Endothelial cell of umbilical vein (primary cell): ENCODE measurements around the gene MGAT5. TPM values are rescaled to one million over a fixed set of nuclear protein-coding genes. Genes with fewer than 3 reads are reported as not detected.

Experiments used
- BruUV-seq: library from RNA; stranded (reverse); fragments of 400-500 nt; replicated peaks from 2 replicates; lab custom pipeline; 2021; lab: Mats Ljungman, UMichigan
- CTCF ChIA-PET: fragments of 300-600, 350-600 bp; sonication (Branson Sonifier 250); formaldehyde crosslinking; loops from one replicate; lab custom pipeline; 2021; ENCODE audit warnings: antibody characterized with exemption, inconsistent platforms; lab: Charles Lee
- POLR2A ChIA-PET: fragments of 300-600, 350-600 bp; sonication (Branson Sonifier 250); formaldehyde crosslinking; loops from one replicate; lab custom pipeline; 2021; ENCODE audit warnings: antibody characterized with exemption, inconsistent platforms; lab: Charles Lee
- DNase-seq: peaks from one replicate; pipeline ENCODE4 v3.0.0-alpha.2; 2011; ENCODE audit warnings: low read depth, low spot score
- FAIRE-seq: peaks from 2 replicates; lab custom pipeline; 2011; peaks lifted over from hg19 to GRCh38; lab: Jason Lieb, UNC
- H2AFZ ChIP-seq: 2 replicates; pipeline ENCODE4 v1.6.0; 2012; ENCODE audit warnings: low read depth, low read length, control low read depth, inconsistent platforms
- H3K27ac ChIP-seq: 2 replicates; pipeline ENCODE4 v1.5.1; 2011; ENCODE audit warnings: low read depth, mild to moderate bottlenecking, control low read depth, low read length, moderate library complexity; ENCODE audit not compliant: insufficient read depth
- H3K27me3 ChIP-seq, 2 experiments: 2 replicates each; pipeline versions ENCODE4 v1.6.0 to v1.6.1; 2011; ENCODE audit warnings: low read length in 2 of 2, mixed read lengths in 1 of 2; ENCODE audit not compliant: control insufficient read depth in 2 of 2, insufficient read depth in 2 of 2
- H3K36me3 ChIP-seq, 2 experiments: 2 replicates in 1 of 2; 3 replicates in 1 of 2; pipeline ENCODE4 v1.5.1; 2011; ENCODE audit warnings: low read length in 2 of 2, mild to moderate bottlenecking in 1 of 2, moderate library complexity in 1 of 2; ENCODE audit not compliant: control insufficient read depth in 2 of 2, insufficient read depth in 2 of 2; ENCODE audit errors: extremely low read depth in 1 of 2
- H3K4me1 ChIP-seq: 3 replicates; pipeline ENCODE4 v1.5.1; 2011; ENCODE audit warnings: mild to moderate bottlenecking, low read length; ENCODE audit not compliant: control insufficient read depth, insufficient read depth; ENCODE audit errors: extremely low read depth
- H3K4me2 ChIP-seq: 2 replicates; pipeline ENCODE4 v1.6.1; 2011; ENCODE audit warnings: low read length, control low read depth, mixed read lengths; ENCODE audit not compliant: insufficient read depth
- H3K4me3 ChIP-seq, 3 experiments: fragments of 200-600 bp in 1 of 3; sonication (generic), shearing (Covaris generic) in 1 of 3; replicated peaks in 1 of 3; 2 replicates each; pipeline ENCODE4 v1.5.1; 2011 to 2016; ENCODE audit warnings: control low read depth in 3 of 3, low read length in 3 of 3, mild to moderate bottlenecking in 2 of 3, inconsistent platforms in 1 of 3, low read depth in 1 of 3, moderate library complexity in 1 of 3; ENCODE audit not compliant: insufficient read depth in 1 of 3
- H3K79me2 ChIP-seq: 2 replicates; pipeline ENCODE4 v1.6.0; 2012; ENCODE audit warnings: low read length, inconsistent platforms; ENCODE audit not compliant: control insufficient read depth, insufficient read depth
- H3K9ac ChIP-seq: replicated peaks from 2 replicates; pipeline ENCODE3; 2011; ENCODE audit warnings: low read length, control low read depth; ENCODE audit not compliant: insufficient read depth; ENCODE audit errors: extremely low read depth
- H3K9me1 ChIP-seq: replicated peaks from 3 replicates; pipeline ENCODE4 v1.6.0; 2011; ENCODE audit warnings: mild to moderate bottlenecking, low read length; ENCODE audit not compliant: control insufficient read depth, insufficient read depth; ENCODE audit errors: extremely low read depth
- H3K9me3 ChIP-seq: replicated peaks from 2 replicates; pipeline ENCODE4 v1.5.1; 2012; ENCODE audit warnings: low read length, inconsistent platforms; ENCODE audit not compliant: control insufficient read depth, insufficient read depth
- H4K20me1 ChIP-seq: replicated peaks from 2 replicates; pipeline ENCODE3; 2011; ENCODE audit warnings: mild to moderate bottlenecking, low read length; ENCODE audit not compliant: control insufficient read depth, insufficient read depth; ENCODE audit errors: extremely low read depth
- EZH2 ChIP-seq: IDR thresholded peaks from 2 replicates; pipeline ENCODE4 v1.6.1; 2012; ENCODE audit warnings: borderline replicate concordance, low read depth, mild to moderate bottlenecking, moderate library complexity, low read length, inconsistent platforms; ENCODE audit not compliant: severe bottlenecking
- FOS ChIP-seq: IDR thresholded peaks from 2 replicates; pipeline ENCODE4 v1.6.1; 2011; ENCODE audit warnings: mild to moderate bottlenecking, low read length, moderate library complexity, borderline replicate concordance; ENCODE audit not compliant: insufficient read depth
- GATA2 ChIP-seq: IDR thresholded peaks from 2 replicates; pipeline ENCODE4 v1.7.0; 2011; ENCODE audit warnings: low read depth, mild to moderate bottlenecking, moderate library complexity, mixed read lengths, low read length; ENCODE audit not compliant: insufficient read length, insufficient read depth
- JUN ChIP-seq: IDR thresholded peaks from 2 replicates; pipeline ENCODE4 v1.6.1; 2011; ENCODE audit warnings: borderline replicate concordance, low read depth; ENCODE audit not compliant: insufficient read length, insufficient read depth
- MYC ChIP-seq: IDR thresholded peaks from one replicate; pipeline ENCODE4 v1.6.1; 2011; ENCODE audit warnings: mild to moderate bottlenecking, low read depth, low read length
- POLR2A ChIP-seq: IDR thresholded peaks from 2 replicates; pipeline ENCODE4 v1.6.1; 2012; ENCODE audit warnings: low read depth, mild to moderate bottlenecking, control low read depth, low read length
- POLR2AphosphoS5 ChIP-seq: IDR thresholded peaks from 2 replicates; pipeline ENCODE4 v1.6.1; 2012; ENCODE audit warnings: low read depth, mild to moderate bottlenecking, control low read depth, low read length, moderate library complexity; ENCODE audit not compliant: insufficient read depth
- dilution Hi-C: fragments of 300-500 bp; cut with MboI; formaldehyde crosslinking; loops from one replicate; pipeline ENCODE4 v1.15.0; 2019; ENCODE audit warnings: low sequenced_read_pairs; ENCODE audit not compliant: extremely low pct_ligation_motif_present
- intact Hi-C: fragments of 100-400 bp; cut with micrococcal nuclease; formaldehyde crosslinking; loops from one replicate; pipeline ENCODE4 v1.10.0; 2022
- polyA plus RNA-seq, 4 experiments: library from polyadenylated mRNA; depleted of rRNA in 3 of 4; stranded (reverse) in 3 of 4; unstranded in 1 of 4; fragments of >200 nt; gene quantifications; 2 replicates each; pipeline versions ENCODE4 v1.2.1 to v1.2.3, GENCODE V29; 2011 to 2012; ENCODE audit warnings: missing spikeins in 1 of 4
- total RNA-seq: library from RNA; stranded (reverse); gene quantifications from 2 replicates; pipeline ENCODE4 v1.2.3, GENCODE V29; 2021
- TF ChIP-seq, protein P1 (sequence below): IDR thresholded peaks from 2 replicates; pipeline ENCODE4 v1.6.1; 2011; ENCODE audit not compliant: insufficient read depth, insufficient read length
- TF ChIP-seq, protein P2 (sequence below), 2 donors: IDR thresholded peaks; 1 replicate in 1 of 2; 2 replicates in 1 of 2; pipeline ENCODE4 v1.5.1; 2011; ENCODE audit warnings: low read length in 2 of 2, mild to moderate bottlenecking in 2 of 2, moderate library complexity in 2 of 2, control low read depth in 1 of 2, inconsistent platforms in 1 of 2, low read depth in 1 of 2; ENCODE audit not compliant: insufficient read depth in 1 of 2; ENCODE audit errors: extremely low read depth in 1 of 2

MGAT5 gene
- total and polyA plus RNA-seq, 2 donors (not counting 3 experiments of a cell fraction or from before 2014, with no cell fraction given) = 17.7 to 84.1 TPM

- ChIA-PET CTCF (interaction anchor here (0.8 to 4.2 kb wide), 5 partner anchors 9 to 35 kb away, joined by 3 to 28 read pairs (median 8); no protein-coding TSS in a partner anchor), POLR2A (no interaction called here)
- no peak overlapping the region for H3K27ac ChIP-seq
- no peaks in the 10 kb centered on the region for H3K9me3 ChIP-seq
- H3K27me3 ChIP-seq = no peaks in the 10 kb centered on the region
- TF ChIP-seq JUN (no peak), GATA2 (no peak), POLR2AphosphoS5 (no peak), EZH2 (no peak), MYC (no peak), FOS (no peak), POLR2A (no peak)
- TF ChIP-seq, protein P1, sequence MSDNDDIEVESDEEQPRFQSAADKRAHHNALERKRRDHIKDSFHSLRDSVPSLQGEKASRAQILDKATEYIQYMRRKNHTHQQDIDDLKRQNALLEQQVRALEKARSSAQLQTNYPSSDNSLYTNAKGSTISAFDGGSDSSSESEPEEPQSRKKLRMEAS = no peak
- TF ChIP-seq, protein P2, sequence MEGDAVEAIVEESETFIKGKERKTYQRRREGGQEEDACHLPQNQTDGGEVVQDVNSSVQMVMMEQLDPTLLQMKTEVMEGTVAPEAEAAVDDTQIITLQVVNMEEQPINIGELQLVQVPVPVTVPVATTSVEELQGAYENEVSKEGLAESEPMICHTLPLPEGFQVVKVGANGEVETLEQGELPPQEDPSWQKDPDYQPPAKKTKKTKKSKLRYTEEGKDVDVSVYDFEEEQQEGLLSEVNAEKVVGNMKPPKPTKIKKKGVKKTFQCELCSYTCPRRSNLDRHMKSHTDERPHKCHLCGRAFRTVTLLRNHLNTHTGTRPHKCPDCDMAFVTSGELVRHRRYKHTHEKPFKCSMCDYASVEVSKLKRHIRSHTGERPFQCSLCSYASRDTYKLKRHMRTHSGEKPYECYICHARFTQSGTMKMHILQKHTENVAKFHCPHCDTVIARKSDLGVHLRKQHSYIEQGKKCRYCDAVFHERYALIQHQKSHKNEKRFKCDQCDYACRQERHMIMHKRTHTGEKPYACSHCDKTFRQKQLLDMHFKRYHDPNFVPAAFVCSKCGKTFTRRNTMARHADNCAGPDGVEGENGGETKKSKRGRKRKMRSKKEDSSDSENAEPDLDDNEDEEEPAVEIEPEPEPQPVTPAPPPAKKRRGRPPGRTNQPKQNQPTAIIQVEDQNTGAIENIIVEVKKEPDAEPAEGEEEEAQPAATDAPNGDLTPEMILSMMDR (IDR thresholded peaks at IDR 0.05; ENCODE audit: extremely low read depth in 1 of 2, insufficient read depth in 1 of 2, low read depth in 1 of 2, low read length in 2 of 2) = no peak
- intact Hi-C loops (no loop called here), dilution Hi-C loops (no loop called here)
- H4K20me1 ChIP-seq = no peaks in the 10 kb centered on the region
- peaks cover 35% of the 10 kb centered on the region for H3K4me1 ChIP-seq
- no peak overlapping the region for H2AFZ ChIP-seq
- H3K36me3 ChIP-seq = no peaks in the 10 kb centered on the region
- no peak overlapping the region for H3K4me3 ChIP-seq
- no peak for DNase-seq
- no peak overlapping the region for H3K4me2 ChIP-seq
- no peak for FAIRE-seq
- no peaks in the 10 kb centered on the region for H3K79me2 ChIP-seq
- H3K9ac ChIP-seq = no peak overlapping the region
- H3K9me1 ChIP-seq = no peaks in the 10 kb centered on the region
- BruUV-seq = no TSS peak
Observed at GRCh38 chr2:134435505-134435904, 181.6 kb downstream of the MGAT5 start.
